GM18526 (cell line): Measurements from ENCODE around the gene PRPSAP1.

Source experiments
- POLR2A ChIP-seq: IDR thresholded peaks from 3 replicates; pipeline ENCODE4 v1.6.1; 2011; ENCODE audit not compliant: insufficient read length; ENCODE audit errors: extremely low read depth

PRPSAP1 gene

GRCh38 chr17:76314392-76315227 lies 39.1 kb downstream of the PRPSAP1 start:
- no peak for TF ChIP-seq POLR2A

- TF ChIP-seq POLR2A: no peak
Observed at GRCh38 chr17:76312735-76313134, 41.0 kb downstream of the PRPSAP1 start.

- no peak for TF ChIP-seq POLR2A
Observed at GRCh38 chr17:76309461-76309860, 44.3 kb downstream of the PRPSAP1 start.

- no peak for TF ChIP-seq POLR2A
Observed at GRCh38 chr17:76307966-76308338, 45.8 kb downstream of the PRPSAP1 start, which contains the start of gene QRICH2. Gene QRICH2, minus strand, starts transcription at chr17:76308276. Its CDS starts 278 bp downstream, at chr17:76307998.

GRCh38 chr17:76307299-76307965 lies 46.3 kb downstream of the PRPSAP1 start:
- TF ChIP-seq POLR2A: no peak

GRCh38 chr17:76304226-76305134 lies 49.2 kb downstream of the PRPSAP1 start:
- TF ChIP-seq POLR2A: no peak

GRCh38 chr17:76297436-76297835 lies 56.3 kb downstream of the PRPSAP1 start:
- no peak for TF ChIP-seq POLR2A

GRCh38 chr17:76296889-76297288 lies 56.8 kb downstream of the PRPSAP1 start:
- no peak for TF ChIP-seq POLR2A

- TF ChIP-seq POLR2A: no peak
Observed at GRCh38 chr17:76296186-76296585, 57.5 kb downstream of the PRPSAP1 start.

- no peak for TF ChIP-seq POLR2A
Observed at GRCh38 chr17:76293106-76293505, 60.6 kb downstream of the PRPSAP1 start.

- no peak for TF ChIP-seq POLR2A
Observed at GRCh38 chr17:76292567-76292966, 61.1 kb downstream of the PRPSAP1 start.

GRCh38 chr17:76281573-76282371 lies 71.9 kb downstream of the PRPSAP1 start:
- no peak for TF ChIP-seq POLR2A

GRCh38 chr17:76280650-76281049 lies 73.1 kb downstream of the PRPSAP1 start:
- no peak for TF ChIP-seq POLR2A

- TF ChIP-seq POLR2A: no peak
Observed at GRCh38 chr17:76279742-76280287, 73.9 kb downstream of the PRPSAP1 start.

- no peak for TF ChIP-seq POLR2A
Observed at GRCh38 chr17:76278952-76279741, 74.6 kb downstream of the PRPSAP1 start.
